Stimulated activated CD4-positive, alpha-beta T cell treated with anti-CD3 and anti-CD28 coated beads, Interleukin-12 subunit alpha, Interleukin-12 subunit beta, amount 100 ng/mL, for 4 hours (primary cell): ENCODE data around the gene EDARADD.
"Not testable (repeated sequence)": the region's sequence is repeated elsewhere in the genome, so short reads cannot be mapped to it uniquely, and the experiment has no call there.

ENCODE experiments used
- DNase-seq: peaks from one replicate; pipeline ENCODE4 v3.0.0-alpha.2; 2020

Gene EDARADD

GRCh38 chr1:236440373-236440772 lies 46.3 kb downstream of the EDARADD start:
- no peak for DNase-seq

DNA sequence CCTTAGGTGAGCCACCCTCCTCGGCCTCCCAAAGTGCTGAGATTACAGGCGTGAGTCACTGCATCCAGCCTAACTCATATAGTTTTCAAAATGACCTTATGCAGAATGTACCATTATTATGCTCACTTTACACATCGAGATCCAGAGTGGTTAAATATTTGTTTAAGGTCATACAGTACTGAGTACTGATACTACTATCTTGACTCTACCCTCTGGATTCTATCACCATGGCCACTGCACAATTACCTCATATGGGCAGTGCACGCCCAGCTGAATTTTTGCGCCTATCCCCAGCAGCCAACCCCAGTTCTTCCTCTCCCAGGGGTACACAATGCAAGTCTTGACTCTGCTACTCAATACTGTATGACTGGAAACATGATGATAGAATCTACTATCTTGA lies 56.7 kb downstream of the EDARADD start:
- no peak for DNase-seq

GRCh38 chr1:236451796-236452373 lies 57.8 kb downstream of the EDARADD start:
- DNase-seq = peak; percentile 28

- no peak for DNase-seq
Observed at GRCh38 chr1:236455243-236455642, 61.2 kb downstream of the EDARADD start.

DNA sequence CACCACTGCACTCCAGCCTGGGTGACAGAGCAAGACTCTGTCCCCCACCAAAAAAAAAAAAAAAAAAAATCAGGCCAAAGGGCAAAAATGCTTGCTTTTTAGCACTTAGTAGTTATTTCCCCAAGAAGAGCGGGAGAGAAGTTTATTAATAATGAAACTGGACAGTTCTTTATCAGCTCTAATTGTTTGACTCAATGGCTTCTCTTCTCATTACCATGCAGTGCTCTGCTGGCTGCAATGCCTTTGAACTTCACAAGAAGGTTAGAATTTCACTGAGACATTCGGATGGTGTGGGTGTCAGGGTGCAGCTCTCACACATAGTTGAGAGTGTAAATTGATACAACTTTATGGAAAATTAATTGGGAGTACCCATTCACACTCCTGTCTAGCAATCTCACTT lies 63.7 kb downstream of the EDARADD start:
- DNase-seq = no peak

- DNase-seq = no peak
Observed at GRCh38 chr1:236458996-236459395, 64.9 kb downstream of the EDARADD start.

DNA sequence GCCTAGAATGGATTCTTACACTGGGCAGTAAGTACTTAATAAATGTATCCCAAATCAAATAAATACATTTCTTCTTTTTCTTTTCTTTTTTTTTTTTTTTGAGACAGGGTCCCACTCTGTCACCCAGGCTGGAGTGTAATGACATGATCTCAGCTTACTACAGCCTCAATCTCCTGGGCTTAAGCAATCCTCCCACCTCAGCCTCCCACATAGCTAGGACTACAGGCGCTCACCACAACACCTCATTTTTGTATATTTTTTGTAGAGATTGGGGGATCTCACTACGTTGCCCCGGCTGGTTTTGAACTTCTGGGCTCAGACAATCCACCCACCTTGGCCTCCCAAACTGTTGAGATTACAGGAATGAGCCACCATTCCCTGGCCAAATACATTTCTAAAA lies 66.0 kb downstream of the EDARADD start:
- no peak for DNase-seq

GRCh38 chr1:236464197-236464596 lies 70.1 kb downstream of the EDARADD start:
- DNase-seq = not testable (repeated sequence)

DNA sequence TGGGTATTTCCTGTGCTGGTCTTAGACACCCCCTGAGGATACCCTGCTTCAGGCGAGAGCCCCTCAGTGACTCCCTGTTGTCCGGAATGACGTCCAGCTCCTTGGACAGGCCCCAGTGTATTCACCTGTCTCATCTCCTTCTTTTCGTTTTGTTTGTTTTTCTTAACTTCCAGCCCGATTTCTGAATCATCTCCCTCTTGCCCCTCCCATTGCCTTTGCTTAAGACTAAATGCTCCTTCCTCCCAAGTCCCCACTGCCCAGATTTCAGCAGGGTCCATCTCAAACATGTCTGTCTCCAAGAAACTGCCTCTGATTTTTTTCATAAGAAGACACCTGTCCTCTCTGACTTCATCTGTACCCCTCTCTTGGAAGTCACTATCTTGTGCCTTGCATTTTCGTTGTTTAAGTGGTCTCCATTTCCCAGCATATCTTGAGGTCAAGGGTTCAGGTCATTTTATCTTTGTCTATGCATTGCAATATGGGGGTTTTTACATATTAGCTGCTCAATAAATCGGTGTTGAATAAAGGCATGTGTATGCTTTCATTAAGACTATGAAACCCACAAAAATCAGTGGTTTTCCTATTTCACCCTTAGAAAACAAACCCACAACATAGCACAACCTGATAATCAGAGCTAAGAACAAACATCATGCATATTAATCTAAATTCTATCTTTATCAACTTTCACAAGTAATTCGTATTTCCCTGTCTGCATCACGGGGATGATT lies 71.3 kb downstream of the EDARADD start:
- no peak for DNase-seq

DNA sequence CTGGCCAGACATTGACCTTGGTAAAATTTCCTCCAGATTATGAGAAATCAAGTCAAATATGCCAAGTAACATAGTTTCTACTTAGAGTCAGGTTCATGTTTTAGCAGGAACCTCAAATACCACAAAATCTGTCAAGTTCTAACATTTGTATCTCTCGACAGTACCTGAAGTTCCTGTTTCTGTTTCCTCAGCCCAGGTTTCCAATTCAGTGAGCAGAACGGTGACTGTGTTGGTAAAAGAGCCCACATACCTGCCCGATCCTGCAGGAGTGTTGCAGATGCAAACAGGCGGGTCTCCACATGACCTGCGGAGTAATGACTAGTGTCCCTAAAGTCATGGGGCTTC lies 71.8 kb downstream of the EDARADD start:
- DNase-seq = no peak

DNA sequence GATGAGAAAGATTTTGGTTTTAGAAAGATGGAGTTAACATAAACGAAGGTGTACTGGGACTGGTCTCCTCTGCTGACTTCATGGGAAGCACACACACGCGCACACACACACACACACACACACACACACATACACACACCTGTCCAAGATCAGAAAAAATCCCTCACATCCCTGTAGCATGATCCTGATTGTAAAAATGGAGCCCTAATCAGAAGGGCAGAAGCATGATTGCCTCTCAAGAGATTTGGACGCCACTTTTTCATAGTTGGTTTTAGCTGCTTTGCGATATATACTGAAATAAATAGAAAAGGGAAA lies 73.2 kb downstream of the EDARADD start:
- no peak for DNase-seq

- no peak for DNase-seq
Observed at GRCh38 chr1:236468625-236469024, 74.5 kb downstream of the EDARADD start.

GRCh38 chr1:236469466-236469865 lies 75.4 kb downstream of the EDARADD start:
- no peak for DNase-seq

- no peak for DNase-seq
Observed at GRCh38 chr1:236471096-236471495, 77.0 kb downstream of the EDARADD start.

DNA sequence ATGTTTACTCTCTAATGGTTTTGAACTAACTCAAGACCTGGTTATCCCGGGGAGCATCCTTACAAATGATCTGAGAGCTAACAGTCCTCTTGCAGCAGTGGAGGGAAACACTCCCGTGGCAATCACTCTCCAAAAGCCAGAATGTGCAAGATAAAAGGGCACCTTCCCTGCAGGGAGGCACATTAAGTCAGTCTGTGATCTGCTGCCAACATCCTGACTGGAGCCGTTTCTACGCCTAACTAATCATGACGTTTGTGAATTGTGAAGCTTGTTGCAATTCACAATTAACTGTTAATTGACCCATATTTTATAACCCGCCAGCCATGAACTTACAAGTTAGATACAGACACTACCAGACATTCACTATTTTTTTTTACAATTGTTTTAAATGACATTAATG lies 77.6 kb downstream of the EDARADD start:
- no peak for DNase-seq

GRCh38 chr1:236472850-236473788 lies 79.0 kb downstream of the EDARADD start:
- DNase-seq = no peak

DNA sequence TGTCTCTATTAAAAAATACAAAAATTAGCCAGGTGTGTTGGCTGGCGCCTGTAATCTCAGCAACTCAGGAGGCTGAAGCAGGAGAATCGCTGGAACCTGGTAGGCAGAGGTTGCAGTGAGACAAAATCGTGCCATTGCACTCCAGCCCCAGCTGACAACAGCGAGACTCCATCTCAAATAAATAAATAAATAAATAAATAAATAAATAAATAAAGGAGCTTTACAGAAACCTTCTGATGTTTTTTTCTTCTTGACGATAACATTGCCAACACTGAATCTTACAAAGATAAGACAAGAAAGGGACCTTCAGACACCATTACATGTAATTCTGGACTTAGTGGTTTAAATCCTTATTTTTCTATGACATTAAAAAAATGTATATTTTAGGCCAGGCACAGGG lies 81.9 kb downstream of the EDARADD start:
- no peak for DNase-seq

DNA sequence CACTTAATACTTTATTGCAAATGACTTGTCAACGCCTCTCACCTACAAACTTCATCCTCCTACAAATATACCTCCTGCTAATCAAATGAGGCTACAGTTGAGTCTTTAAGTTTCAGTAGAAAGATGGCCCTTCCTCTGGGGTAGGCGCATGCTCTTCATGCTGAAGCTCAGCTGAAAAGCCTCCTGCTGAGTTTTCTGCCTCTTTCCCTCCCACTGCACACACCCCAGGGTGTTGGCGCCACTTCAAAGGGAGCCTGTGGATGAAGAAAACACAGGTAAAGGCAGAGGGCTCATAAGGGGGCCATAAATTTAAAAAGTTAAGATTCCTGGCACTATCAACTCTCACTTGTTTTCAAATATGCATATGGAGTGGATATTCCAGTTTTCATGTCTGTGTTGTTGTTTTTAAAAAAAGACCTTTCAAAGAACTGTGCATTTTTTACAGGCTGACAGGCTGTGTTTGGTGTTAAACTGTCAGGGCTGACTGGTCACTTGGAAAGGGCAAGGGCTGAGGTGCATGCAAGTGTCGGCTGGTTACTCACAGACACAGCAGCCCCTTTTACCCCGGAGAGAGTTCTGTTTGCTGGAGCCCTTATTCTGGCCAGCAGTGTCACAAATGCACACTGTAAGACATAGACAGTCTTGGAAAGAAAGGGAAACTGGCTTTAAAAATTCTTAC lies 86.8 kb downstream of the EDARADD start:
- DNase-seq = no peak

- no peak for DNase-seq
Observed at GRCh38 chr1:236484310-236484971, 90.4 kb downstream of the EDARADD start.

GRCh38 chr1:236486356-236487002 lies 92.4 kb downstream of the EDARADD start:
- DNase-seq = no peak

DNA sequence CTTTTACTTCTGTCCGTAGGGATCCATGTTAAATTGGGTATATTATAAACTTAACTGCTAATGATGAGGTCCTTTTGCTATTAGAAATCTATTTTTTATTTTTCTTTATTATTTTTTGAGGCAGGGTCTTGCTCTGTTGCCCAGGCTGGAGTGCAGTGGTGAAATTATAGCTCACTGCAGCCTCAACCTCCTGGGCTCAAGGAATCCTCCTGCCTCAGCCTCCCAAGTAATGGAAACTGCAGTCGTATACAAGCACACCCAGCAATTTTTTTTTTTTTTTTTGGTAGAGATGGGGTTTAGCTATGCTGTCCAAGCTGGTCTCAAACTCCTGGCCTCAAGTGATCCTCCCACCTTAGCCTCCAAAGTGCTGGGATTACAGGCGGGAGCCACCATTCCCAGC lies 95.1 kb downstream of the EDARADD start:
- DNase-seq = not testable (repeated sequence)

GRCh38 chr1:236489710-236490377 lies 95.8 kb downstream of the EDARADD start:
- no peak for DNase-seq
